HepG2 (cell line): ENCODE measurements around the gene ALK.

Experiments used
- ARNT ChIP-seq: fragments of 450-650 bp; IDR thresholded peaks from 2 replicates; pipeline ENCODE4 v1.6.1; 2017
- ASH2L ChIP-seq: fragments of 300-600, 200-600 bp; sonication (generic); IDR thresholded peaks from 2 replicates; pipeline ENCODE4 v1.7.0; 2017; ENCODE audit warnings: low read depth, mild to moderate bottlenecking, moderate library complexity, mixed read lengths, low read length; ENCODE audit not compliant: insufficient read length
- CTCF ChIP-seq: sonication (generic); formaldehyde crosslinking; IDR thresholded peaks from 2 replicates; pipeline ENCODE4 v1.5.0; 2020; ENCODE audit warnings: mild to moderate bottlenecking, missing genetic modification reagents, moderate library complexity
- ESRRA ChIP-seq: sonication (generic); formaldehyde crosslinking; IDR thresholded peaks from 2 replicates; pipeline ENCODE4 v1.5.1; 2020; ENCODE audit warnings: mild to moderate bottlenecking, low read depth, missing genetic modification reagents
- MXD1 ChIP-seq: sonication (generic); formaldehyde crosslinking; IDR thresholded peaks from 2 replicates; pipeline ENCODE4 v1.4.0; 2020; ENCODE audit warnings: mild to moderate bottlenecking, missing genetic modification reagents
- REST ChIP-seq, 2 experiments: IDR thresholded peaks; 2 replicates each; pipeline ENCODE4 v1.6.1; 2011 to 2012; ENCODE audit warnings: low read length in 2 of 2, borderline replicate concordance in 1 of 2, low read depth in 1 of 2, mild to moderate bottlenecking in 1 of 2, moderate library complexity in 1 of 2
- ZNF274 ChIP-seq: sonication (generic); formaldehyde crosslinking; IDR thresholded peaks from 2 replicates; pipeline ENCODE4 v1.5.1; 2020; ENCODE audit warnings: mild to moderate bottlenecking, missing genetic modification reagents
- TF ChIP-seq, protein P1 (sequence below): sonication (generic); formaldehyde crosslinking; IDR thresholded peaks from 2 replicates; pipeline ENCODE4 v1.9.0; 2021; ENCODE audit warnings: missing genetic modification reagents, borderline replicate concordance

DNA sequence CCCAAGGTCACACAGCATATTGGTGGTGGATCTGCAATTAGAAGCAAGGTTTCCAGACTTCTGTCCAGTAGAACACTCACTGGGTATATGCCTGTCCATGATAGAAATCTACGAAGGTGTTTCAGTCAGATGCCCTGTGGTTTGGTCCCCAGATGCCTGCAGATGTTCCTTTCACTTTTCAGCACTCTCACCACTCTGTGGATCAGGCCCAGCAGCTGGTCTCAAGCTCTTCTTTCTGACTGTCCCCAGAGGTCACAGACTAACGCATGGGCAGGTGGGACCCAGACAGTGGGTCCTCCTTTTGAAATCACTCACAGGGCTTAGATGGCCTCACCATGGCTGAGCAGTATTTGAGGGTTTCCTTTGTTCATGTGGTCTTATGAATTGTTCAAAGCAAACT, 376.5 kb downstream of the ALK start:
- TF ChIP-seq ASH2L (no peak), ESRRA (CRISPR knock-in tag) (no peak), MXD1 (no peak), ZNF274 (CRISPR knock-in tag) (no peak), ARNT (no peak), REST (IDR thresholded peaks at IDR 0.05; ENCODE audit: borderline replicate concordance in 1 of 2, low read depth in 1 of 2, low read length in 2 of 2) (no peak), CTCF (CRISPR knock-in tag) (no peak)
- TF ChIP-seq, protein P1, sequence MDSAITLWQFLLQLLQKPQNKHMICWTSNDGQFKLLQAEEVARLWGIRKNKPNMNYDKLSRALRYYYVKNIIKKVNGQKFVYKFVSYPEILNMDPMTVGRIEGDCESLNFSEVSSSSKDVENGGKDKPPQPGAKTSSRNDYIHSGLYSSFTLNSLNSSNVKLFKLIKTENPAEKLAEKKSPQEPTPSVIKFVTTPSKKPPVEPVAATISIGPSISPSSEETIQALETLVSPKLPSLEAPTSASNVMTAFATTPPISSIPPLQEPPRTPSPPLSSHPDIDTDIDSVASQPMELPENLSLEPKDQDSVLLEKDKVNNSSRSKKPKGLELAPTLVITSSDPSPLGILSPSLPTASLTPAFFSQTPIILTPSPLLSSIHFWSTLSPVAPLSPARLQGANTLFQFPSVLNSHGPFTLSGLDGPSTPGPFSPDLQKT (CRISPR knock-in tag), result no peak
